Activated CD8-positive, alpha-beta memory T cell treated with anti-CD3 and anti-CD28 coated beads for 4 hours (primary cell): Measurements from ENCODE around the gene ZNF674.

ENCODE experiments used
- DNase-seq, 2 donors: peaks; one replicate each; pipeline ENCODE4 v3.0.0-alpha.2; 2020; ENCODE audit warnings: low read depth in 2 of 2

The ZNF674 gene

GRCh38 chrX:46545111-46546005 is at the start of gene ZNF674:
ZNF674 (minus strand) TSS chrX:46545421; CDS start chrX:46542087, 3,334 bp downstream.
- peak; percentile 84 to 93 for DNase-seq

GRCh38 chrX:46589977-46590723 is 44.9 kb upstream of the ZNF674 start:
- no peak for DNase-seq

GRCh38 chrX:46588263-46588662 is 43.0 kb upstream of the ZNF674 start:
- no peak for DNase-seq

- DNase-seq: no peak
Measured at GRCh38 chrX:46587753-46588171, 42.5 kb upstream of the ZNF674 start.

- DNase-seq: no peak
Measured at GRCh38 chrX:46587158-46587557, 41.9 kb upstream of the ZNF674 start.

- DNase-seq: no peak
Measured at GRCh38 chrX:46584736-46585135, 39.5 kb upstream of the ZNF674 start.

GRCh38 chrX:46582966-46583365 is 37.7 kb upstream of the ZNF674 start:
- no peak for DNase-seq

GRCh38 chrX:46582325-46582724 is 37.1 kb upstream of the ZNF674 start:
- DNase-seq: no peak

- no peak for DNase-seq
Measured at GRCh38 chrX:46580613-46581012, 35.4 kb upstream of the ZNF674 start.

GRCh38 chrX:46579250-46579649 is 34.0 kb upstream of the ZNF674 start:
- no peak for DNase-seq

- no peak for DNase-seq
Measured at GRCh38 chrX:46577221-46578005, 32.2 kb upstream of the ZNF674 start.

GRCh38 chrX:46576458-46576857 is 31.2 kb upstream of the ZNF674 start:
- DNase-seq: no peak

GRCh38 chrX:46575991-46576392 is 30.8 kb upstream of the ZNF674 start:
- no peak for DNase-seq

GRCh38 chrX:46575586-46575985 is 30.4 kb upstream of the ZNF674 start:
- no peak for DNase-seq

GRCh38 chrX:46574774-46575381 is 29.7 kb upstream of the ZNF674 start:
- DNase-seq: no peak

GRCh38 chrX:46573892-46574773 is 28.9 kb upstream of the ZNF674 start:
- DNase-seq: peak in 1 of 2 donors; percentile 43

GRCh38 chrX:46573331-46573891 is 28.2 kb upstream of the ZNF674 start, which contains the start of gene CHST7:
CHST7 (plus strand) TSS chrX:46573765; CDS start chrX:46573932, 167 bp downstream.
- no peak for DNase-seq

GRCh38 chrX:46572340-46572936 is 27.2 kb upstream of the ZNF674 start:
- DNase-seq: no peak

- no peak for DNase-seq
Measured at GRCh38 chrX:46571423-46572339, 26.5 kb upstream of the ZNF674 start.
